Glutamatergic neuron (in vitro differentiated cells): Measurements from ENCODE around the gene PITX1. TPM values are rescaled to one million over a fixed set of nuclear protein-coding genes. Genes with fewer than 3 reads are reported as not detected.

Source experiments
- DNase-seq: peaks from one replicate; pipeline ENCODE4 v3.0.0; 2022
- H3K27ac Mint-ChIP-seq: one replicate; pipeline ENCODE4 v1.8.0; 2020; ENCODE audit warnings: mild to moderate bottlenecking, mixed read lengths, inconsistent platforms; ENCODE audit not compliant: unreplicated experiment
- H3K27me3 Mint-ChIP-seq: one replicate; pipeline ENCODE4 v1.8.0; 2020; ENCODE audit warnings: mild to moderate bottlenecking, moderate library complexity, mixed read lengths, inconsistent platforms; ENCODE audit not compliant: unreplicated experiment
- H3K36me3 Mint-ChIP-seq: one replicate; pipeline ENCODE4 v1.8.0; 2020; ENCODE audit warnings: mild to moderate bottlenecking, mixed read lengths, inconsistent platforms; ENCODE audit not compliant: unreplicated experiment
- H3K4me1 Mint-ChIP-seq: one replicate; pipeline ENCODE4 v1.8.0; 2020; ENCODE audit warnings: mild to moderate bottlenecking, low read depth, mixed read lengths, inconsistent platforms; ENCODE audit not compliant: unreplicated experiment
- H3K4me3 Mint-ChIP-seq: one replicate; pipeline ENCODE4 v1.8.0; 2020; ENCODE audit warnings: mild to moderate bottlenecking, mixed read lengths, inconsistent platforms; ENCODE audit not compliant: unreplicated experiment
- H3K9me3 Mint-ChIP-seq: one replicate; pipeline ENCODE4 v1.8.0; 2020; ENCODE audit warnings: mild to moderate bottlenecking, moderate library complexity, mixed read lengths, inconsistent platforms; ENCODE audit not compliant: unreplicated experiment
- total RNA-seq: library from RNA; stranded (reverse); fragmentation: NEBNext Ultra II Directional; extraction: Animal tissue kit (Norgen Biotek cat#: 25700); gene quantifications from one replicate; pipeline ENCODE4 v1.2.1, GENCODE V29; 2021; ENCODE audit not compliant: unreplicated experiment
- TF ChIP-seq, protein P1 (sequence below): fragments of 200-600 bp; sonication (generic); IDR thresholded peaks from one replicate; pipeline ENCODE4 v1.5.0; 2021; ENCODE audit not compliant: partially characterized antibody, unreplicated experiment

PITX1 gene
- total RNA-seq, 1 donor from 2014 or later: 0.76 TPM

DNA sequence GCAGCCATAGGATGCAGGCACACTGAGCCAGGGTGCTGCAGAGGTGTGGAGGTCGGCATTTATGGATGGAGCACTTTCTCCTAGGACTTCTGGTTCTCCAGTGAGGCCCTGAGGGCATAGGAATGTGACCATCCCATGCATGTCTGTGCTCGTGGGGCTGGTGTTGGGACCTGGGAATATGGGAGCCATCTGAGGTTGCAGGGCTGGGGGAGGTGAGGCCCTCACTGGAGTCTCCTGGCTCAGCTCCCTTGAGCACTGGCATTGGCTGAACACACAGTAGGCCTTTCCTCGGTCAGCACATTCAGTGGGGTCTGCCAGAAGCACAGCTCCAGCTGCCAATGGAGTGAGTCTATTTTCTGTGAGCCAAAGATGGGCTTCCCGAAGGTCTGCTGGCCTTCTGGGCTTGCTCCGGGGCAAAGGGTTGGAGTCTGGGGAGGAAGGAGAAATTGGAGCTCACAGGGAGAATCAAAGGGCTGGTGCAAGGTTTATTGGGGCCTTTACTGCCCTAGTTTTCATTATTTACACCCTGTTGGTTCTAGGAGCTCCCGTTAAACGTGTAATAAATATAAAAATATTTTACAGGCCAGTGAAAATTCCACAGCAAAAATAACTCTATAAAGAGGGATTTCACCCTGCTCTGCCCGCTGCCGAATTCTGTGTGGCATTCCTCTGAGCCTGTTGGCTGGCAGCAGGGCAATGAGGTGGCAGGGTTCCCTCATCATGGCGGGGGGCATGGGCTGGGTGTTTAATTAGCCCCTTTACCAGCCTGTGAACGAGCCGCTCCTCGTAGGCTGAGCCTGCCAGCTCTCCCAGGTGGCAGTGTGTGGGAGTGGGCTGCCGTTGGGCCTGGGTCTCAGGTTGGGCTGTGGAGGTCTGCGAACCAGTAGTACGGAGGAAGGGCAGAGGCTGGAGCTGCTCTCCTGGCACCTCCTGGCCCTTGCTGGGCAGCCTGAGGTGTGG lies 31.6 kb upstream of the PITX1 start:
- Mint-ChIP-seq H3K9me3 (no peaks in the 10 kb centered on the region), H3K27me3 (peaks cover under 1% of the 10 kb centered on the region), H3K27ac (no peak overlapping the region), H3K36me3 (no peaks in the 10 kb centered on the region), H3K4me3 (no peak overlapping the region), H3K4me1 (no peaks in the 10 kb centered on the region)
- no peak for DNase-seq
- TF ChIP-seq, protein P1, sequence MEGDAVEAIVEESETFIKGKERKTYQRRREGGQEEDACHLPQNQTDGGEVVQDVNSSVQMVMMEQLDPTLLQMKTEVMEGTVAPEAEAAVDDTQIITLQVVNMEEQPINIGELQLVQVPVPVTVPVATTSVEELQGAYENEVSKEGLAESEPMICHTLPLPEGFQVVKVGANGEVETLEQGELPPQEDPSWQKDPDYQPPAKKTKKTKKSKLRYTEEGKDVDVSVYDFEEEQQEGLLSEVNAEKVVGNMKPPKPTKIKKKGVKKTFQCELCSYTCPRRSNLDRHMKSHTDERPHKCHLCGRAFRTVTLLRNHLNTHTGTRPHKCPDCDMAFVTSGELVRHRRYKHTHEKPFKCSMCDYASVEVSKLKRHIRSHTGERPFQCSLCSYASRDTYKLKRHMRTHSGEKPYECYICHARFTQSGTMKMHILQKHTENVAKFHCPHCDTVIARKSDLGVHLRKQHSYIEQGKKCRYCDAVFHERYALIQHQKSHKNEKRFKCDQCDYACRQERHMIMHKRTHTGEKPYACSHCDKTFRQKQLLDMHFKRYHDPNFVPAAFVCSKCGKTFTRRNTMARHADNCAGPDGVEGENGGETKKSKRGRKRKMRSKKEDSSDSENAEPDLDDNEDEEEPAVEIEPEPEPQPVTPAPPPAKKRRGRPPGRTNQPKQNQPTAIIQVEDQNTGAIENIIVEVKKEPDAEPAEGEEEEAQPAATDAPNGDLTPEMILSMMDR: no peak

DNA sequence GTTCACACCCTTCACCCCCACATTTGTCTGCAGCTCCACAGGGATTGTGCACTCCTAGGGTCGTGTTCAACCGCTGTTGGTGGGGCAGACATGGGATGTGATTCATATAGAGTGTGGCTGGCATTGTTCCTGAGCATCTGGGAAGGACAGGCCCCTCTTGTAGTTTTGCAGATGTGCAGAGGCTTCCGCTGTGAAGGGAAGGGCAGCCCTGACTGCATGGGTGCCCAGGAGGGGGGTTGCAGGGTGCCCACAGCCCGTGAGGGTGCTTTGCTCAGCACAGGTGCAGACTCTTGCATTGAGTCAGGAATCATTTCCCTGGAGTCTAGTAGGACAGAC lies 30.2 kb upstream of the PITX1 start:
- no peak overlapping the region for H3K27ac Mint-ChIP-seq
- H3K9me3 Mint-ChIP-seq: no peaks in the 10 kb centered on the region
- no peaks in the 10 kb centered on the region for H3K36me3 Mint-ChIP-seq
- H3K4me3 Mint-ChIP-seq: no peak overlapping the region
- H3K27me3 Mint-ChIP-seq: no peaks in the 10 kb centered on the region
- TF ChIP-seq, protein P1: no peak
- no peaks in the 10 kb centered on the region for H3K4me1 Mint-ChIP-seq
- DNase-seq: no peak

GRCh38 chr5:135063511-135064234 lies 29.6 kb upstream of the PITX1 start:
- H3K9me3 Mint-ChIP-seq: no peaks in the 10 kb centered on the region
- TF ChIP-seq, protein P1: no peak
- H3K36me3 Mint-ChIP-seq: no peaks in the 10 kb centered on the region
- no peak for DNase-seq
- no peaks in the 10 kb centered on the region for H3K4me1 Mint-ChIP-seq
- no peaks in the 10 kb centered on the region for H3K27me3 Mint-ChIP-seq
- H3K4me3 Mint-ChIP-seq: no peak overlapping the region
- H3K27ac Mint-ChIP-seq: no peak overlapping the region

GRCh38 chr5:135063056-135063445 lies 29.0 kb upstream of the PITX1 start:
- Mint-ChIP-seq H3K9me3 (no peaks in the 10 kb centered on the region), H3K27me3 (no peaks in the 10 kb centered on the region), H3K27ac (no peak overlapping the region), H3K36me3 (no peaks in the 10 kb centered on the region), H3K4me1 (no peaks in the 10 kb centered on the region), H3K4me3 (no peak overlapping the region)
- no peak for DNase-seq
- TF ChIP-seq, protein P1: no peak
